NCI-H2196 (cell line): ENCODE results near the gene FIG4.
"Not testable (repeated sequence)": the region's sequence is repeated elsewhere in the genome, so short reads cannot be mapped to it uniquely, and the experiment has no call there.

Experiments
- DNase-seq: peaks from one replicate; lab custom pipeline; 2025; ENCODE audit not compliant: unreplicated experiment; lab: John Stamatoyannopoulos, UW

Gene FIG4

GRCh38 chr6:109759098-109759955 is 68.2 kb downstream of the FIG4 start:
- DNase-seq = no peak

- DNase-seq = no peak
These were observed 69.1 kb downstream of the FIG4 start for GRCh38 chr6:109760208-109760607.

DNA sequence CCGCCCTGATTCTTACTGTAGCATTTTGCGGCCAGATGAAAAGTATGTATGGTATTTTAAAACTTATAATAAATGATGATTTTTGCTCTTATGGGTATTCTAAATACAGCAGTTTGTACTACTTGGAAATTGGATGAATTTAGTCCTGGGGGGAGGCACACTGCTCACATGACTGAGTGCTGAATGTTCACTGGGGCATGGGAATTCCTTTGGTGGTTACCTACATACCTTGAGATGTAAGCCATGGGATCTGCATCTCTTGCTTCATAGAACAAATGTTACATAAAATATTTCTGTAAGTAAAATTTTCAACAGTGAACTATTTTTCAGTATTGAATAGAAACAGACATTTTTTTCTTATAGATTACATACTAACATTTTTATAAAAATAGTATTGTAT is 71.1 kb downstream of the FIG4 start:
- DNase-seq = no peak

- no peak for DNase-seq
These were observed 71.8 kb downstream of the FIG4 start for GRCh38 chr6:109762769-109763441.

- DNase-seq = no peak
These were observed 75.1 kb downstream of the FIG4 start for GRCh38 chr6:109766167-109766566.

DNA sequence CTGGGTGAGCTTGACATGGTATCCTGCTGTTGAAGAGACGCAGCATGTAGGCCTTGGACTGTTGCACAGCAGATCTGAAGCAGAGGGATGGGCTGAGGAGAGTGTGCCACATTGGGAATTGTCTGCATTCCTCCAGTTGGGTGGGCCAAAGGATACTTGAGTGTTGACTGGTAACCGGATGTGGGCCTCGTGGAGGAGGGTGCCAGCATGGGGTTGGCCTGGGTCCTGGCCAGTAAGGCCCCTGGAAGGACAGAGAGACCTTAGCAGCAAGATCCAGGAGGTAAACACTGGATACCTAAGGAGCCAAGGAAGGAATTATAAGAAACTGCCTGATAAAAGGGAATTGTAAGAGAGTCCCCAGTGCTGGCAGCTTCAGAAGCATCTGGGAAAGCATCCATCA is 76.9 kb downstream of the FIG4 start:
- no peak for DNase-seq

- no peak for DNase-seq
These were observed 77.4 kb downstream of the FIG4 start for GRCh38 chr6:109768485-109768884.

- DNase-seq = no peak
These were observed 78.1 kb downstream of the FIG4 start for GRCh38 chr6:109769213-109769612.

DNA sequence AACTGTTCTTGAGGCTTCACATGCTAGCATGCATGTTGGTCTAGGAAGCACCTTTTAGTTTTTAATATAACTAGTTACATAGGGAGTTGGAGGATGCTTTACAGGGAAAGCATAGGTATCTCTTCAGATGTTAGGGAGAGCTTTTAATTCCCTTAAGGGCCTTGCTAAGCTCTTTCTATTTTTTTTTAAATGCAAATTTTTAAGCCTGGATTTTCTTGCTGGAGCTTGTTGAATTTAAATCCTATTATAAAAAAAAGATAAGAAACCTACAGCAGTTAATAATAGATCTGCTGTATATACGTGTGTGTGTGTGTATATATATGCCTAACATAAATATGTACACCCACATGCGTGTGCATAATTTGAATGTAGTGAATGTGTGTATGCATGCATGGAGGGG is 79.0 kb downstream of the FIG4 start:
- no peak for DNase-seq

DNA sequence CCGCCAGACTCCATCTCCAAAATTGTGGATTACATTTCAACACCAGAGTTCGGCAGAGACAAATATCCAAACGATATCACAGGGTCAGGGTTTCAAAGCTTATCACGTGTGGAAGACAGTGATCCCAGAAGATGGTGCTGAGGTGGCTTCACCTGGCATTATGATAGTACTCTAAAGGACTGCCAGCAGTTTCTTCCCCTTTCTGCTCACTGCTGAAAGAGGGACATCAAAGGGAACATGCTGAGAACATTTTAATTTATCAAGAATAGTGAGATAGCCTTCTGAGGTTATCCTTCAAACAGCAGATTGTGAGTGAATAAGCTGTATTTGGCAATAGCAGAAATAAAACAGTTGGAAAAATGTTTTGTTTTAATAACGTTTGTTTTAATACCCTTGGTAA is 79.7 kb downstream of the FIG4 start:
- no peak for DNase-seq

- not testable (repeated sequence) for DNase-seq
These were observed 81.1 kb downstream of the FIG4 start for GRCh38 chr6:109771939-109772755.

DNA sequence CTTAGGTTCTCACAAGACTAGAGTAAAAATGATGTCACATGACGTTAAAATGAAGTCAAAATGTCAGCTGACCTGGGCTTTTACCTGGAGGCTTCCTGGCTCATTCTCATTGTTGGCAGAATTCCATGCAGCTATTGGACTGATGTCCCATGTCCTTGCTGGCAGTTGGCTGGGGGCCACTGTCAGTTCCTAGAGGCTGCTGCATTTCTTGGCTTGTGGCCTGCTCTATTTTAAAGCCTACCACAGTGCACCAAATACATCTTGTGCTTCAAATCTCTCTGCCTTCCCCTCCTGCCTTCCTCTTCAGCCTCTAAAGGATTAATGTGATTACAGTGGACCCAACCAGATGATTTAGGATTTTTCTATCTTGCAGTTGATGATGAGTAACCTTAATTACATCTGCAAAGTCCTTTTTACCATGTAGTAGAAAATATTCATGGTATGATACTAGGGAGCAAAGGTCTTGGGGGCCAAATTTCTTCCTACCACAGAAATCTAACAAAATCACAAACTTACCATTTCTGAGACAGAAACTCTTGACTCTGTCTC is 81.9 kb downstream of the FIG4 start:
- DNase-seq = peak; percentile 43

DNA sequence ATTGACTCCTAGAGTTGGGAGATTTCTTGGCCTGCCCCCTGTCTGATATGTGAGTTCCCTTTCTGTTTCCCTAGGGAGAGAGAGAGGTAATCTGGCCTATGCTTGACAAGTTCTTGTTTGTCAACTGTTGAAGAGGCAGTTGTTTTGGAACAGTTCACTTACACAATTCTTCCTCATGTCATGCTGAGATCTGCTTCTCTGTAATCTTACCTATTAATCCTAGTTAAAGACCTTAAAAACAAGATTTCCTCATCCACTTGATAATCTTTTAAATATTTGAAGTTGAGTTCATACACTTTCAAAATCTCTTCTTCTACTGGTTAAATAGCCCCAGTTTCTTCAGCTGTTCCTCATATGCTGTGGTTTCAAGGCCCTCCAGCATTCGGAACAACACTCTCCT is 89.9 kb downstream of the FIG4 start:
- DNase-seq = no peak

DNA sequence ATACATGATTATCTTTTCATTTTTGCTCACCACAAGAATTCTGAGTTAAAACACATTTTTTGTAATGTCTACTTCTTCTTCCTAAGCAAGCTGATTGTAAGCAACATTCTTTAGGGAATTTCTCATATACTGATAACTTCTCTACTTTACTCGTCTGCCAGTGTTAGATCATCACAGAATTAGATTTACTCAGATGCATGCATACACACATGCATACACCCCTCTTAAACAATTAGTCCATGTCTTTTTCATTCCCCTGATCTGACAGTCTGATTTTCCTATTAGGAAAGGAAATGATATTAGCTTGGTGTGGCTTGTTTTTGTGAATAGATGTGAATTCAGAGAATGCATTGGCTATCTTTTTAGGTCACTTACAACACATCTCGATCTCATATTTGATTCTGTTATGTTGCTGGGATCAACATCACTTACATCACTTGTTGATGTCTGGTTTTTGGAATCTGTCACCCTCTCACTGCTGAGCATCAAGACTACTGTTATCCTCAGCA is 91.4 kb downstream of the FIG4 start:
- DNase-seq = no peak

GRCh38 chr6:109783250-109783986 is 92.3 kb downstream of the FIG4 start:
- DNase-seq = no peak

DNA sequence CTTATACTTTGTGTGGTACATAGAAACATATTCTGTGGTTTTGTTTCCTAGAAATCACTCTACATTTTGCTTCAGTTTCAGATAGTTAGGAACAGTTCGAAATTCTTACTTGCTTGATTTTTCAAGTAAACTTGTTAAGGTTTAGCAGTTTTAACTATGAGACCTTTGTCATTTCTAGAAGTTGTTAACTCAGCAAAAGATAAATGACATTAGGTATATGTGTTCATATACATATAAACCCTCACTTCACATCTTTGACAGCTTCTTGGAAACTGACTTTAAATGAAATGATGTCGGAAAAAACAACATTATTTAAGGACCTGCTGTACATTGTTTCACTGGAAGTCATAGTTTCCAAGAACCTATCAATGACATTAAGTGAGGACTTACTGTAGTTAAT is 96.2 kb downstream of the FIG4 start:
- no peak for DNase-seq

DNA sequence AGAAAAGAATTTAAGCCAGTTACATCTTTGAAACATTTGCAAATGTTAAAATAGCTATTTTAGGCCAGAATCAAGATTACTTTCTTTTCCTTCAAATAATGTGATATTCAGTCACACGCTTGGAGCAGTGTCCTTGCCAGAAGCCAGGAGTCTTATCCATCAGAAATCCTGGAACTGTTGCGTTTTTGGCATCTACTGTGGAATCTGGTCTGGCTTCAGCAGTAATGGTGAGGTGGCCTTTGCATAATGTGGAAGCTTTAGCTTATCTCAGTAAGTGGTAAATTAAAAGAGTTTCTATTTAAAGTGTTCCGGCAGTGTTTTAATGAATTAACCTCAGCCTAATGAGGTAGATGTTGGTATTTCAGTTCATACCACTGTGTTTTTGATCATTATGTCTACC is 97.6 kb downstream of the FIG4 start:
- DNase-seq = no peak

- DNase-seq = no peak
These were observed 99.0 kb downstream of the FIG4 start for GRCh38 chr6:109790131-109790530.

- DNase-seq = no peak
These were observed 100.2 kb downstream of the FIG4 start for GRCh38 chr6:109791301-109791700.

- no peak for DNase-seq
These were observed 101.9 kb downstream of the FIG4 start for GRCh38 chr6:109793021-109793420.
